GM12878 (cell line): ENCODE results near the gene KIF6. TPM values are rescaled to one million over a fixed set of nuclear protein-coding genes. Genes with fewer than 3 reads are reported as not detected.

Experiments used
- ATAC-seq: fragments of 200-7000 bp; cut with Tn5 transposase; 3 replicates; pipeline ENCODE4 v1.9.1; 2020; ENCODE audit warnings: mild to moderate bottlenecking, moderate library complexity
- BruUV-seq: library from RNA; stranded (reverse); fragments of 400-500 nt; replicated peaks from 2 replicates; lab custom pipeline; 2021; lab: Mats Ljungman, UMichigan
- CTCF ChIA-PET: fragments of 300-600 bp; sonication (Branson Sonifier 250); formaldehyde crosslinking; extraction: SDS; loops from one replicate; lab custom pipeline; 2021; ENCODE audit warnings: inconsistent platforms; lab: Yijun Ruan, JAX
- POLR2A ChIA-PET: fragments of 350-600 bp; formaldehyde crosslinking; extraction: SDS; loops from one replicate; lab custom pipeline; 2021; ENCODE audit warnings: inconsistent platforms; lab: Charles Lee
- RAD21 ChIA-PET: fragments of 300-600 bp; sonication (Branson Sonifier 250); formaldehyde crosslinking; loops from one replicate; lab custom pipeline; 2023; ENCODE audit warnings: antibody characterized with exemption; ENCODE audit not compliant: unreplicated experiment; lab: Charles Lee
- SMC1A ChIA-PET: fragments of 300-600 bp; sonication (Branson Sonifier 250); formaldehyde crosslinking; loops from one replicate; lab custom pipeline; 2023; ENCODE audit not compliant: unreplicated experiment, uncharacterized antibody; lab: Charles Lee
- DNase-seq: peaks from one replicate; pipeline ENCODE4 v3.0.0-alpha.2; 2011; ENCODE audit warnings: low read depth, low spot score
- FAIRE-seq: peaks from 3 replicates; lab custom pipeline; 2011; peaks lifted over from hg19 to GRCh38; lab: Jason Lieb, UNC
- H2AFZ ChIP-seq: 2 replicates; pipeline ENCODE4 v1.6.0; 2011; ENCODE audit warnings: low read depth, low read length, control low read depth; ENCODE audit not compliant: control insufficient read depth
- H3K27ac ChIP-seq: 2 replicates; pipeline ENCODE4 v1.5.1; 2011; ENCODE audit warnings: control low read depth; ENCODE audit not compliant: control insufficient read depth, insufficient read depth
- H3K27me3 ChIP-seq, 2 experiments: replicated peaks in 1 of 2; 2 replicates each; pipeline versions ENCODE4 v1.6.0 to v1.6.1; 2011; ENCODE audit warnings: low read length in 1 of 2; ENCODE audit not compliant: control insufficient read depth in 2 of 2, insufficient read depth in 2 of 2
- H3K36me3 ChIP-seq, 2 experiments: 2 replicates each; pipeline ENCODE4 v1.5.1; 2011; ENCODE audit warnings: low read length in 1 of 2; ENCODE audit not compliant: control insufficient read depth in 2 of 2, insufficient read depth in 2 of 2
- H3K4me1 ChIP-seq: 2 replicates; pipeline ENCODE4 v1.6.1; 2011; ENCODE audit warnings: mild to moderate bottlenecking, low read length, moderate library complexity, mixed read lengths; ENCODE audit not compliant: control insufficient read depth, insufficient read depth
- H3K4me2 ChIP-seq: 2 replicates; pipeline ENCODE4 v1.6.0; 2011; ENCODE audit warnings: control low read depth; ENCODE audit not compliant: control insufficient read depth, insufficient read depth
- H3K4me3 ChIP-seq: fragments of 200-600 bp; sonication (generic); 2 replicates; pipeline ENCODE4 v1.5.1; 2016
- H3K79me2 ChIP-seq: 2 replicates; pipeline ENCODE4 v1.6.0; 2011; ENCODE audit warnings: low read length; ENCODE audit not compliant: control insufficient read depth, insufficient read depth
- H3K9ac ChIP-seq: 2 replicates; pipeline ENCODE4 v1.8.0; 2011; ENCODE audit warnings: low read length, control low read depth, mixed read lengths; ENCODE audit not compliant: control insufficient read depth, insufficient read depth
- H3K9me3 ChIP-seq: replicated peaks from 3 replicates; pipeline ENCODE4 v1.5.1; 2011; ENCODE audit warnings: mild to moderate bottlenecking, low read length; ENCODE audit not compliant: control insufficient read depth, insufficient read depth
- H4K20me1 ChIP-seq: 2 replicates; pipeline ENCODE4 v1.6.0; 2011; ENCODE audit not compliant: control insufficient read depth, insufficient read depth
- CTCF ChIP-seq, 3 experiments: IDR thresholded peaks in 2 of 3; conservative IDR thresholded peaks in 1 of 3; 2 replicates each; pipeline ENCODE4 v1.5.1; 2011; ENCODE audit warnings: low read depth in 3 of 3, low read length in 3 of 3, mild to moderate bottlenecking in 3 of 3, control low read depth in 2 of 3, moderate library complexity in 2 of 3, inconsistent platforms in 1 of 3, mixed read lengths in 1 of 3; ENCODE audit not compliant: control insufficient read depth in 2 of 3, insufficient read depth in 1 of 3; ENCODE audit errors: extremely low read depth in 1 of 3
- FOXK2 ChIP-seq: fragments of 450-650 bp; IDR thresholded peaks from 2 replicates; pipeline ENCODE4 v1.6.1; 2017; ENCODE audit warnings: mild to moderate bottlenecking, moderate library complexity
- JUND ChIP-seq: IDR thresholded peaks from 2 replicates; pipeline ENCODE4 v1.6.1; 2012; ENCODE audit warnings: low read depth, mild to moderate bottlenecking, low read length, improper control_type of control experiment, moderate library complexity
- RAD21 ChIP-seq: IDR thresholded peaks from 2 replicates; pipeline ENCODE4 v1.6.1; 2011; ENCODE audit warnings: mild to moderate bottlenecking, low read depth, low read length, moderate library complexity; ENCODE audit not compliant: insufficient read depth
- RB1 ChIP-seq: fragments of 450-650 bp; formaldehyde crosslinking; IDR thresholded peaks from 2 replicates; pipeline ENCODE4 v1.6.1; 2017; ENCODE audit warnings: mild to moderate bottlenecking, borderline replicate concordance
- SMAD1 ChIP-seq: fragments of 450-650 bp; IDR thresholded peaks from 2 replicates; pipeline ENCODE4 v1.6.1; 2018; ENCODE audit warnings: mild to moderate bottlenecking, low read depth; ENCODE audit not compliant: partially characterized antibody
- TAF1 ChIP-seq: IDR thresholded peaks from 2 replicates; pipeline ENCODE4 v1.6.1; 2011; ENCODE audit warnings: mild to moderate bottlenecking, low read depth, low read length, borderline replicate concordance
- WGBS: methylation state at CpG from one replicate; pipeline ENCODE4 v1.1.6; 2016; ENCODE audit warnings: low lambda C conversion rate; ENCODE audit not compliant: insufficient replicate concordance, insufficient coverage; ENCODE audit errors: missing lambda C conversion rate; 5-methylcytosine and 5-hydroxymethylcytosine counted together
- in situ Hi-C: fragments of 300-500 bp; cut with MboI; formaldehyde crosslinking; loops from 9 replicates; pipeline ENCODE4 v1.14.3; 2018; ENCODE audit warnings: mixed read lengths
- intact Hi-C: fragments of 100-400 bp; cut with micrococcal nuclease; formaldehyde crosslinking; loops from one replicate; pipeline ENCODE4 v1.14.2; 2022; ENCODE audit not compliant: unreplicated experiment
- polyA plus RNA-seq, 11 experiments: library from polyadenylated mRNA; depleted of rRNA in 4 of 11; unstranded in 6 of 11; stranded (reverse) in 5 of 11; fragments of >200 nt; fragmentation: Nextera tagmentation in 4 of 11; fragmentation: Illumina TruSeq in 1 of 11; extraction: Ambion mirVana in 4 of 11; extraction: Trizol in 1 of 11; gene quantifications; 1 replicate in 1 of 11; 2 replicates in 10 of 11; pipeline versions ENCODE4 v1.2.1 to v1.2.3, GENCODE V29; 2011 to 2016; ENCODE audit warnings: inconsistent platforms in 2 of 11, missing spikeins in 2 of 11, low read depth in 1 of 11
- total RNA-seq, 4 experiments: library from RNA; depleted of rRNA in 3 of 4; stranded (reverse); fragments of >200 nt in 3 of 4; fragmentation: Illumina TruSeq in 1 of 4; extraction: Trizol in 1 of 4; gene quantifications; 2 replicates each; pipeline versions ENCODE4 v1.2.1 to v1.2.3, GENCODE V29; 2013 to 2021

Gene KIF6
- total and polyA plus RNA-seq, 10 of the 15 experiments (the other 5 are each of a cell fraction or from before 2014, with no cell fraction given): 0.09 to 1.0 (median 0.28) TPM

GRCh38 chr6:39362487-39362865 is 362.7 kb downstream of the KIF6 start:
- DNase-seq: no peak
- no peak for TF ChIP-seq RB1
- no peak for TF ChIP-seq JUND
- TF ChIP-seq SMAD1: no peak
- TF ChIP-seq FOXK2: no peak
- TF ChIP-seq RAD21: 0 out of 2 replicates have a peak, but pooled peaks have one; percentile 18
- TF ChIP-seq TAF1: no peak
- peak in 2 of 3 experiments; percentile 21 to 38; a peak in 2 of 6 replicates for TF ChIP-seq CTCF (IDR thresholded peaks at IDR 0.05 in 2 of 3, conservative IDR thresholded peaks at IDR 0.05 in 1 of 3; ENCODE audit: control insufficient read depth in 2 of 3, extremely low read depth in 1 of 3, insufficient read depth in 1 of 3, low read depth in 3 of 3, low read length in 3 of 3)
- TF ChIP-seq, all 136 proteins: peak for 2
- no TSS peak for BruUV-seq
- ChIA-PET POLR2A (no interaction called here), RAD21 (interaction anchor here (0.7 to 2.4 kb wide), 13 partner anchors 8 to 945 kb away, joined by 3 to 15 read pairs (median 4); no protein-coding TSS in a partner anchor), SMC1A (interaction anchor here (0.7 to 3.0 kb wide), 20 partner anchors 13 to 1187 kb away, joined by 3 to 9 read pairs (median 3); no protein-coding TSS in a partner anchor), CTCF (interaction anchor here (0.7 to 3.7 kb wide), 40 partner anchors 8 to 1666 kb away, joined by 3 to 27 read pairs (median 3); partner anchors contain the start of gene DAAM2)
- Histone ChIP-seq H3K9me3 (no peaks in the 10 kb centered on the region), H3K4me3 (no peak overlapping the region), H4K20me1 (no peaks in the 10 kb centered on the region), H3K9ac (no peak overlapping the region), H3K79me2 (no peaks in the 10 kb centered on the region), H3K4me1 (no peaks in the 10 kb centered on the region), H3K27ac (no peak overlapping the region), H3K27me3 (no peaks in the 10 kb centered on the region), H3K4me2 (no peak overlapping the region), H3K36me3 (no peaks in the 10 kb centered on the region), H2AFZ (no peak overlapping the region)
- intact Hi-C loops: loop anchor here (1.0 to 5.0 kb wide), 4 partner anchors 245 to 950 kb away; no protein-coding TSS in a partner anchor
- ATAC-seq: peak; percentile 82
- no peak for FAIRE-seq
- 0% methylated on average over 3 of the region's 3 CpGs for whole genome bisulfite sequencing
- in situ Hi-C loops: no loop called here
